ENCODE data around the gene LTA4H. TPM values are rescaled to one million over a fixed set of nuclear protein-coding genes. Genes with fewer than 3 reads are reported as not detected.

Gene LTA4H
- total and polyA plus RNA-seq, 10 of the 15 experiments (the other 5 are each of a cell fraction or from before 2014, with no cell fraction given): 43.9 to 106 (median 47.3) TPM

- no TSS peak for BruUV-seq (replicated peaks)
- Histone ChIP-seq H2AFZ (ENCODE audit: control insufficient read depth, low read depth, low read length) (no peak overlapping the region), H3K79me2 (ENCODE audit: control insufficient read depth, insufficient read depth, low read length) (no peaks in the 10 kb centered on the region), H3K4me3 (no peak overlapping the region), H3K27me3 (replicated peaks in 1 of 2; ENCODE audit: control insufficient read depth in 2 of 2, insufficient read depth in 2 of 2, low read length in 1 of 2) (no peaks in the 10 kb centered on the region), H3K27ac (ENCODE audit: control insufficient read depth, insufficient read depth) (no peak overlapping the region), H3K9ac (ENCODE audit: control insufficient read depth, insufficient read depth, low read length) (no peak overlapping the region), H3K4me1 (ENCODE audit: control insufficient read depth, insufficient read depth, low read length) (no peaks in the 10 kb centered on the region), H3K36me3 (ENCODE audit: control insufficient read depth in 2 of 2, insufficient read depth in 2 of 2, low read length in 1 of 2) (peaks cover 0 to 2% of the 10 kb centered on the region in 2 experiments; a peak in 2 of 4 replicates), H3K4me2 (ENCODE audit: control insufficient read depth, insufficient read depth) (no peak overlapping the region), H4K20me1 (ENCODE audit: control insufficient read depth, insufficient read depth) (no peaks in the 10 kb centered on the region), H3K9me3 (replicated peaks; ENCODE audit: control insufficient read depth, insufficient read depth, low read length) (no peaks in the 10 kb centered on the region)
- TF ChIP-seq HDAC6 (IDR thresholded peaks at IDR 0.05; ENCODE audit: unreplicated experiment) (no peak), HDAC2 (IDR thresholded peaks at IDR 0.05) (no peak), FOS (IDR thresholded peaks at IDR 0.05; ENCODE audit: borderline replicate concordance, extremely low read depth, insufficient read length) (no peak), RAD21 (IDR thresholded peaks at IDR 0.05; ENCODE audit: insufficient read depth, low read depth, low read length) (no peak), E2F4 (IDR thresholded peaks at IDR 0.05; ENCODE audit: low read depth, low read length) (no peak), ZNF687 (IDR thresholded peaks at IDR 0.05) (no peak), NR2C2 (IDR thresholded peaks at IDR 0.05; ENCODE audit: borderline replicate concordance, control insufficient read depth, insufficient read length, low read depth) (no peak), TCF7 (IDR thresholded peaks at IDR 0.05; ENCODE audit: borderline replicate concordance) (no peak), SRF (IDR thresholded peaks at IDR 0.05; ENCODE audit: low read depth in 2 of 2, low read length in 2 of 2) (no peak)
- POLR2A ChIA-PET: no interaction called here
- RAD21 ChIA-PET (ENCODE audit: unreplicated experiment): interaction anchor here (0.8 to 3.5 kb wide), 3 partner anchors 83 to 515 kb away, joined by 3 to 39 read pairs (median 3); no protein-coding TSS in a partner anchor
- in situ Hi-C loops (cut with MboI) (no loop called here), intact Hi-C loops (cut with micrococcal nuclease; ENCODE audit: unreplicated experiment) (no loop called here)
- ATAC-seq: no peak
- CTCF ChIA-PET: interaction anchor here (0.6 to 6.8 kb wide), 11 partner anchors 10 to 418 kb away, joined by 3 to 116 read pairs (median 3); no protein-coding TSS in a partner anchor
- FAIRE-seq: no peak
- WGBS (ENCODE audit: insufficient coverage, insufficient replicate concordance, low lambda C conversion rate, missing lambda C conversion rate): 94% methylated on average over 5 of the region's 5 CpGs
- SMC1A ChIA-PET (ENCODE audit: uncharacterized antibody, unreplicated experiment): interaction anchor here (0.7 to 3.7 kb wide), 4 partner anchors 12 to 513 kb away, joined by 3 to 51 read pairs (median 4); no protein-coding TSS in a partner anchor
- DNase-seq (ENCODE audit: low read depth, low spot score): no peak
These were observed 34.5 kb downstream of the LTA4H start for GRCh38 chr12:96000858-96001257.

Measured in GM12878 (cell line).